ENCODE data around the gene TP73. TPM values are rescaled to one million over a fixed set of nuclear protein-coding genes. Genes with fewer than 3 reads are reported as not detected.

The TP73 gene
- total RNA-seq, 2 experiments from 2014 or later: not detected

- ATAC-seq (ENCODE audit: poor library complexity): no peak
- TF ChIP-seq CTCF (IDR thresholded peaks at IDR 0.05): no peak
- no peaks in the 10 kb centered on the region for H3K27me3 Mint-ChIP-seq
- peaks cover 55% of the 10 kb centered on the region for H3K36me3 Mint-ChIP-seq (ENCODE audit: low read depth)
- no peak overlapping the region for H3K4me3 Mint-ChIP-seq
- H3K36me3 ChIP-seq (ENCODE audit: insufficient read depth, low read length): peaks cover 75% of the 10 kb centered on the region
- H3K27ac Mint-ChIP-seq: no peak overlapping the region
- no peaks in the 10 kb centered on the region for H3K27me3 ChIP-seq (ENCODE audit: control insufficient read depth in 1 of 2, insufficient read depth in 2 of 2, low read length in 2 of 2)
- H3K9me3 Mint-ChIP-seq: no peaks in the 10 kb centered on the region
- ChIA-PET CTCF (no interaction called here), POLR2A (no interaction called here)
- no peak for DNase-seq
- no peaks in the 10 kb centered on the region for H3K9me3 ChIP-seq (ENCODE audit: control insufficient read depth in 1 of 2, insufficient read depth in 1 of 2, low read length in 2 of 2)
- H3K27ac ChIP-seq (ENCODE audit: low read depth in 1 of 2, low read length in 2 of 2): no peak overlapping the region
- intact Hi-C loops (cut with DNase I, micrococcal nuclease): no loop called here
- H3K4me1 Mint-ChIP-seq (ENCODE audit: low read depth): no peaks in the 10 kb centered on the region
- H3K4me1 ChIP-seq (ENCODE audit: insufficient read depth, low read length): no peaks in the 10 kb centered on the region
- no peak overlapping the region for H3K4me3 ChIP-seq (ENCODE audit: low read length)
Measured at GRCh38 chr1:3636080-3636479, 16.2 kb upstream of the TP73 start.

DNA sequence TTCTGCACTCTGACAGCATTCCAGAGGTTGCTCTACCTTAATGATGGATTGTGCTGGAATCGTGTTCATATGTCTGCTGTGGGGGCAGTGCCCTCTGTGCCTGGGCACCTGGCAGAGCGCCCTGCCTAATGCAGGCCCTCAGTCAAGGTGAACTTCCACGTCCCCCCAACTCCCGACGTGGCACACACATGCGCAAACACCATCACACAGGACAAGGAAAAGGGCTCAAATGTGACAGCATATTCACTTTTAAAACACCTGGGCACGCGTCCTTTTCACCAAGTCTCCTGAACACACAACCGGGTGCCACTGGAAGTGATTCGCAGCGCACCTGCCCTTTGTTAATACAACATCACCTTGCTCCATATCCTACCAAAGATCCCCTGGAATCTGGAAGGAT, 15.8 kb upstream of the TP73 start:
- POLR2A ChIA-PET: no interaction called here
- H3K27ac ChIP-seq (ENCODE audit: low read depth in 1 of 2, low read length in 2 of 2): no peak overlapping the region
- no peak overlapping the region for H3K4me3 ChIP-seq (ENCODE audit: low read length)
- H3K36me3 Mint-ChIP-seq (ENCODE audit: low read depth): peaks cover 55% of the 10 kb centered on the region
- no peaks in the 10 kb centered on the region for H3K9me3 ChIP-seq (ENCODE audit: control insufficient read depth in 1 of 2, insufficient read depth in 1 of 2, low read length in 2 of 2)
- no peaks in the 10 kb centered on the region for H3K4me1 ChIP-seq (ENCODE audit: insufficient read depth, low read length)
- DNase-seq: no peak
- no peaks in the 10 kb centered on the region for H3K27me3 ChIP-seq (ENCODE audit: control insufficient read depth in 1 of 2, insufficient read depth in 2 of 2, low read length in 2 of 2)
- H3K27ac Mint-ChIP-seq: no peak overlapping the region
- no peak for TF ChIP-seq CTCF (IDR thresholded peaks at IDR 0.05)
- H3K27me3 Mint-ChIP-seq: no peaks in the 10 kb centered on the region
- CTCF ChIA-PET: no interaction called here
- no peaks in the 10 kb centered on the region for H3K4me1 Mint-ChIP-seq (ENCODE audit: low read depth)
- no peak overlapping the region for H3K4me3 Mint-ChIP-seq
- no peak for ATAC-seq (ENCODE audit: poor library complexity)
- H3K36me3 ChIP-seq (ENCODE audit: insufficient read depth, low read length): peaks cover 75% of the 10 kb centered on the region
- intact Hi-C loops (cut with DNase I, micrococcal nuclease): no loop called here
- H3K9me3 Mint-ChIP-seq: no peaks in the 10 kb centered on the region

- ATAC-seq (ENCODE audit: poor library complexity): no peak
Measured at GRCh38 chr1:3638027-3638426, 14.3 kb upstream of the TP73 start.

More at GRCh38 chr1:3638027-3638426, 14.3 kb upstream of the TP73 start:
- Mint-ChIP-seq H3K4me1 (ENCODE audit: low read depth) (no peaks in the 10 kb centered on the region), H3K4me3 (no peak overlapping the region), H3K36me3 (ENCODE audit: low read depth) (peaks cover 67% of the 10 kb centered on the region), H3K9me3 (no peaks in the 10 kb centered on the region), H3K27me3 (no peaks in the 10 kb centered on the region), H3K27ac (no peak overlapping the region)
- H3K36me3 ChIP-seq (ENCODE audit: insufficient read depth, low read length): peaks cover 69% of the 10 kb centered on the region
- intact Hi-C loops (cut with DNase I, micrococcal nuclease): no loop called here
- no peaks in the 10 kb centered on the region for H3K9me3 ChIP-seq (ENCODE audit: control insufficient read depth in 1 of 2, insufficient read depth in 1 of 2, low read length in 2 of 2)
- H3K27ac ChIP-seq (ENCODE audit: low read depth in 1 of 2, low read length in 2 of 2): no peak overlapping the region
- no peaks in the 10 kb centered on the region for H3K27me3 ChIP-seq (ENCODE audit: control insufficient read depth in 1 of 2, insufficient read depth in 2 of 2, low read length in 2 of 2)
- TF ChIP-seq CTCF (IDR thresholded peaks at IDR 0.05): no peak
- ChIA-PET CTCF (no interaction called here), POLR2A (no interaction called here)
- H3K4me3 ChIP-seq (ENCODE audit: low read length): no peak overlapping the region
- DNase-seq: no peak
- H3K4me1 ChIP-seq (ENCODE audit: insufficient read depth, low read length): no peaks in the 10 kb centered on the region
